Measurements from ENCODE around the gene POLE2. TPM values are rescaled to one million over a fixed set of nuclear protein-coding genes. Genes with fewer than 3 reads are reported as not detected.
"Not testable (repeated sequence)": the region's sequence is repeated elsewhere in the genome, so short reads cannot be mapped to it uniquely, and the experiment has no call there.

POLE2 gene
- total RNA-seq (1 to 10 TPM in 2 of 6 donors, under 1 TPM in 4; 0.43 to 1.3 (median 0.78) TPM), polyA plus RNA-seq (1 to 10 TPM; 1.3 to 2.9 TPM)

- H3K9me3 ChIP-seq, result no peaks in the 10 kb centered on the region
- no peaks in the 10 kb centered on the region for H3K36me3 ChIP-seq
- FAIRE-seq (no peak), ATAC-seq (peak; percentile 88 to 94 (median 90)), DNase-seq (peak; percentile 66 to 91 (median 74))
- H3K4me1 ChIP-seq, result peaks cover 0 to 4% (median 3%) of the 10 kb centered on the region in 3 donors
- H3K27ac ChIP-seq, result peak within 1 kb of the TSS; percentile 38 to 80 (median 67)
- H3K27me3 ChIP-seq, result no peaks in the 10 kb centered on the region
- TF ChIP-seq CTCF (IDR thresholded peaks at IDR 0.05), result no peak
- peak within 1 kb of the TSS; percentile 62 to 83 (median 76) for H3K4me3 ChIP-seq
- intact Hi-C loops (cut with DNase I), result no loop called here
- WGBS, 2 donors, result 5 to 6% methylated on average over 64 to 67 of the region's 67 CpGs
Measured at GRCh38 chr14:49687942-49688700, at the start of gene POLE2. TSS of gene POLE2 (minus strand) at chr14:49688214. CDS start at chr14:49688203, 11 bp downstream.

- H3K9me3 ChIP-seq; H3K36me3 ChIP-seq; H3K27me3 ChIP-seq; DNase-seq; intact Hi-C loops (cut with DNase I); ATAC-seq; H3K4me3 ChIP-seq; FAIRE-seq; H3K4me1 ChIP-seq; H3K27ac ChIP-seq: not testable (repeated sequence)
- WGBS, 2 donors, result 83 to 96% methylated on average over 4 of the region's 4 CpGs
Measured at GRCh38 chr14:49735669-49736068, 47.7 kb upstream of the POLE2 start.

GRCh38 chr14:49733836-49734235 is 45.8 kb upstream of the POLE2 start:
- FAIRE-seq, result no peak

GRCh38 chr14:49732896-49733295 is 44.9 kb upstream of the POLE2 start:
- H3K27me3 ChIP-seq, result no peaks in the 10 kb centered on the region
- no peak overlapping the region for H3K27ac ChIP-seq
- intact Hi-C loops (cut with DNase I), result no loop called here
- H3K9me3 ChIP-seq, result no peaks in the 10 kb centered on the region
- TF ChIP-seq CTCF (IDR thresholded peaks at IDR 0.05), result no peak
- no peaks in the 10 kb centered on the region for H3K4me1 ChIP-seq
- FAIRE-seq (no peak), ATAC-seq (no peak), DNase-seq (no peak)
- 89 to 95% methylated on average over 3 of the region's 3 CpGs for WGBS, 2 donors
- peaks cover 0 to 12% (median 0%) of the 10 kb centered on the region in 3 donors for H3K36me3 ChIP-seq
- H3K4me3 ChIP-seq, result no peak overlapping the region

More at GRCh38 chr14:49733836-49734235, 45.8 kb upstream of the POLE2 start:
- no peak overlapping the region for H3K4me3 ChIP-seq
- H3K27me3 ChIP-seq, result no peaks in the 10 kb centered on the region
- no peak overlapping the region for H3K27ac ChIP-seq
- TF ChIP-seq CTCF (IDR thresholded peaks at IDR 0.05), result no peak
- intact Hi-C loops (cut with DNase I), result no loop called here
- peaks cover 0 to 12% (median 0%) of the 10 kb centered on the region in 3 donors for H3K36me3 ChIP-seq
- no peaks in the 10 kb centered on the region for H3K9me3 ChIP-seq
- no peak for ATAC-seq
- no peaks in the 10 kb centered on the region for H3K4me1 ChIP-seq
- no peak for DNase-seq

- TF ChIP-seq CTCF (IDR thresholded peaks at IDR 0.05), result no peak
- no peak for FAIRE-seq
- Histone ChIP-seq H3K27me3 (no peaks in the 10 kb centered on the region), H3K4me3 (no peak overlapping the region), H3K9me3 (no peaks in the 10 kb centered on the region), H3K4me1 (no peaks in the 10 kb centered on the region), H3K36me3 (peaks cover 0 to 25% (median 3%) of the 10 kb centered on the region in 3 donors), H3K27ac (no peak overlapping the region)
- 85 to 91% methylated on average over 5 of the region's 5 CpGs for WGBS, 2 donors
- intact Hi-C loops (cut with DNase I), result no loop called here
- no peak for ATAC-seq
- no peak for DNase-seq
Measured at GRCh38 chr14:49727171-49727570, 39.2 kb upstream of the POLE2 start.

- peaks cover 0 to 20% (median 3%) of the 10 kb centered on the region in 3 donors for H3K36me3 ChIP-seq
- intact Hi-C loops (cut with DNase I); ATAC-seq; H3K9me3 ChIP-seq; H3K4me1 ChIP-seq; H3K27me3 ChIP-seq; H3K27ac ChIP-seq; DNase-seq; FAIRE-seq; H3K4me3 ChIP-seq: not testable (repeated sequence)
- 81 to 93% methylated on average over 9 of the region's 9 CpGs for WGBS, 2 donors
Measured at GRCh38 chr14:49721733-49722435, 33.9 kb upstream of the POLE2 start.

Data from pancreas (tissue), 10 donors.